Mammary epithelial cell (primary cell): ENCODE results near the gene BCAP31.
"Not testable (repeated sequence)": the region's sequence is repeated elsewhere in the genome, so short reads cannot be mapped to it uniquely, and the experiment has no call there.

ENCODE experiments used
- CTCF ChIP-seq, 2 donors: IDR thresholded peaks in 1 of 2; conservative IDR thresholded peaks in 1 of 2; 2 replicates each; pipeline ENCODE4 v1.5.1; 2011 to 2012; ENCODE audit warnings: inconsistent platforms in 2 of 2, low read length in 2 of 2, mild to moderate bottlenecking in 2 of 2, control low read depth in 1 of 2, low read depth in 1 of 2; ENCODE audit not compliant: insufficient read depth in 1 of 2; ENCODE audit errors: extremely low read depth in 1 of 2
- EZH2 ChIP-seq: IDR thresholded peaks from 2 replicates; pipeline ENCODE4 v1.6.1; 2012; ENCODE audit warnings: low read length, inconsistent platforms, borderline replicate concordance

- TF ChIP-seq CTCF (conservative IDR thresholded peaks at IDR 0.05 in 1 of 2, IDR thresholded peaks at IDR 0.05 in 1 of 2; ENCODE audit: extremely low read depth in 1 of 2, insufficient read depth in 1 of 2, low read depth in 1 of 2, low read length in 2 of 2); EZH2: not testable (repeated sequence)
Measured at GRCh38 chrX:153705403-153706060, 18.7 kb downstream of the BCAP31 start.
